Measurements from ENCODE around the gene HOXD3.

GRCh38 chr2:176187200-176187898 lies 30.2 kb downstream of the HOXD3 start:
- TF ChIP-seq, protein P1, sequence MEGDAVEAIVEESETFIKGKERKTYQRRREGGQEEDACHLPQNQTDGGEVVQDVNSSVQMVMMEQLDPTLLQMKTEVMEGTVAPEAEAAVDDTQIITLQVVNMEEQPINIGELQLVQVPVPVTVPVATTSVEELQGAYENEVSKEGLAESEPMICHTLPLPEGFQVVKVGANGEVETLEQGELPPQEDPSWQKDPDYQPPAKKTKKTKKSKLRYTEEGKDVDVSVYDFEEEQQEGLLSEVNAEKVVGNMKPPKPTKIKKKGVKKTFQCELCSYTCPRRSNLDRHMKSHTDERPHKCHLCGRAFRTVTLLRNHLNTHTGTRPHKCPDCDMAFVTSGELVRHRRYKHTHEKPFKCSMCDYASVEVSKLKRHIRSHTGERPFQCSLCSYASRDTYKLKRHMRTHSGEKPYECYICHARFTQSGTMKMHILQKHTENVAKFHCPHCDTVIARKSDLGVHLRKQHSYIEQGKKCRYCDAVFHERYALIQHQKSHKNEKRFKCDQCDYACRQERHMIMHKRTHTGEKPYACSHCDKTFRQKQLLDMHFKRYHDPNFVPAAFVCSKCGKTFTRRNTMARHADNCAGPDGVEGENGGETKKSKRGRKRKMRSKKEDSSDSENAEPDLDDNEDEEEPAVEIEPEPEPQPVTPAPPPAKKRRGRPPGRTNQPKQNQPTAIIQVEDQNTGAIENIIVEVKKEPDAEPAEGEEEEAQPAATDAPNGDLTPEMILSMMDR (IDR thresholded peaks at IDR 0.05): no peak
- no peak for TF ChIP-seq POLR2A (IDR thresholded peaks at IDR 0.05)

Data from esophagus squamous epithelium (tissue), 4 donors.